ENCODE measurements around the gene SOX12.

Gene SOX12

GRCh38 chr20:378961-379336, 53.6 kb downstream of the SOX12 start:
- DNase-seq (ENCODE audit: low read depth) = no peak
- TF ChIP-seq CTCF (conservative IDR thresholded peaks at IDR 0.05; ENCODE audit: low read depth, low read length) = no peak
- no peak overlapping the region for H3K4me3 ChIP-seq (ENCODE audit: low read length)

Measured in retinal pigment epithelial cell (primary cell).